DOHH2 (cell line): ENCODE data around the gene OPN4.

Experiments used
- H3F3A ChIP-seq: fragments of 200-600 bp; sonication (generic), shearing (Covaris generic); 2 replicates; pipeline ENCODE4 v1.6.0; 2016; ENCODE audit warnings: antibody characterized with exemption, mild to moderate bottlenecking; ENCODE audit not compliant: control insufficient read depth, insufficient read depth
- H3K27ac ChIP-seq: fragments of 200-600 bp; sonication (generic); 2 replicates; pipeline ENCODE4 v1.5.1; 2014; ENCODE audit warnings: low read depth, mild to moderate bottlenecking, low read length, moderate library complexity
- H3K27me3 ChIP-seq: fragments of 200-600 bp; sonication (generic); 2 replicates; pipeline ENCODE4 v1.6.1; 2014; ENCODE audit warnings: mild to moderate bottlenecking, low read length, mixed read lengths; ENCODE audit not compliant: control insufficient read depth
- H3K36me3 ChIP-seq: fragments of 200-600 bp; sonication (generic); 2 replicates; pipeline ENCODE4 v1.6.1; 2014; ENCODE audit warnings: mild to moderate bottlenecking, low read length, moderate library complexity, mixed read lengths; ENCODE audit not compliant: control insufficient read depth
- H3K4me1 ChIP-seq: fragments of 200-600 bp; sonication (generic); 2 replicates; pipeline ENCODE4 v1.6.1; 2014; ENCODE audit warnings: mild to moderate bottlenecking, low read length, mixed read lengths; ENCODE audit not compliant: control insufficient read depth
- H3K4me2 ChIP-seq: fragments of 200-600 bp; sonication (generic); 2 replicates; pipeline ENCODE4 v1.6.0; 2014; ENCODE audit warnings: mild to moderate bottlenecking, low read length, moderate library complexity
- H3K4me3 ChIP-seq: fragments of 200-600 bp; sonication (generic); 2 replicates; pipeline ENCODE4 v1.5.1; 2014; ENCODE audit warnings: mild to moderate bottlenecking, low read length, mixed read lengths
- H3K79me2 ChIP-seq: fragments of 200-600 bp; sonication (generic); 2 replicates; pipeline ENCODE4 v1.6.1; 2014; ENCODE audit warnings: mild to moderate bottlenecking, low read length, mixed read lengths; ENCODE audit not compliant: control insufficient read depth
- H3K9me2 ChIP-seq: fragments of 200-600 bp; sonication (generic); replicated peaks from 2 replicates; pipeline ENCODE4 v1.6.1; 2014; ENCODE audit warnings: mild to moderate bottlenecking, low read length, mixed read lengths; ENCODE audit not compliant: control insufficient read depth
- H3K9me3 ChIP-seq: fragments of 200-600 bp; sonication (generic); 2 replicates; pipeline ENCODE4 v1.6.1; 2014; ENCODE audit warnings: antibody characterized with exemption, low read length, mixed read lengths; ENCODE audit not compliant: control insufficient read depth, insufficient read depth
- H4K20me1 ChIP-seq: fragments of 200-600 bp; sonication (generic); 2 replicates; pipeline ENCODE4 v1.6.0; 2014; ENCODE audit warnings: low read depth, mild to moderate bottlenecking, antibody characterized with exemption, low read length, moderate library complexity; ENCODE audit not compliant: control insufficient read depth, insufficient read depth
- EZH2phosphoT487 ChIP-seq: fragments of 200-600 bp; sonication (generic); IDR thresholded peaks from 2 replicates; pipeline ENCODE4 v1.6.1; 2017; ENCODE audit warnings: borderline replicate concordance, mild to moderate bottlenecking, antibody characterized with exemption, low read length, moderate library complexity, mixed read lengths
- TF ChIP-seq, protein P1 (sequence below): fragments of 200-600 bp; sonication (generic); IDR thresholded peaks from one replicate; pipeline ENCODE4 v1.5.1; 2014; ENCODE audit warnings: antibody characterized with exemption, mild to moderate bottlenecking, low read depth, low read length; ENCODE audit not compliant: poor library complexity, severe bottlenecking

The OPN4 gene

DNA sequence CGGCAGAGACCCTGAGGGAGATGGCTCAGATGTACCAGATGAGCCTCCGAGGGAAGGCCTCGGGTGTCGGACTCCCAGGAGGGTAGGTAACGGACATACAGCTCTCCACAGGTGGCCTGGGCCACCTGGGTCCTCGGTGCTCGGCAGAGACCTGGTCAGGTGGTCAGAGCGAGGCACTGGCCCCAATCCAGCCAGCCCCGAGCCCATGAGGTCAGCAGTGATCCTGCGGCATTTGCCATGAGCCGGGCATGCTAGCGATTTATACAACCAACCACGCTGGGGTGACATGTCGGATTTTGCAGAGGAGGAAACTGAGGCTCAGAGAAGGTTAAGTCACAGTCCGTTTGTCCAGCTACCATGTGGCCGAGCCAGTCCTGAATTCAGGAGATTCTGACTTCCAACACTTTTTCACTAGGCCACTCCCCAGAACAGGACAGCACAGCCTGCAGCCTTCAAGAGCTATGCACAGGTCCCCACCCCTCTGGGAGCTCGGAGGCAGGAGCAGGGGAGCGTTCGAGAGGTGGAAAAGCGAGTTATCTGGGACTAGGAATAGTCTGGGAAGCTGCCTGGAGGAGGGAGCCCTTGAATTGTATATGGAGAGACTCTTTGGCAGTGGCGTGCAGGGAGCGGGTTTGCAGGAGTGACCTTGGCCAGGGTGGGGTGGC, 27.5 kb downstream of the OPN4 start:
- Histone ChIP-seq H3K4me3 (no peak overlapping the region), H3K4me1 (no peaks in the 10 kb centered on the region), H3K9me3 (no peaks in the 10 kb centered on the region), H3F3A (no peaks in the 10 kb centered on the region), H3K27ac (no peak overlapping the region), H3K79me2 (no peaks in the 10 kb centered on the region), H3K36me3 (no peaks in the 10 kb centered on the region), H3K4me2 (no peak overlapping the region), H3K9me2 (no peaks in the 10 kb centered on the region), H3K27me3 (no peaks in the 10 kb centered on the region; the same call in 1 of the 2 replicates), H4K20me1 (no peaks in the 10 kb centered on the region)
- TF ChIP-seq, protein P1, sequence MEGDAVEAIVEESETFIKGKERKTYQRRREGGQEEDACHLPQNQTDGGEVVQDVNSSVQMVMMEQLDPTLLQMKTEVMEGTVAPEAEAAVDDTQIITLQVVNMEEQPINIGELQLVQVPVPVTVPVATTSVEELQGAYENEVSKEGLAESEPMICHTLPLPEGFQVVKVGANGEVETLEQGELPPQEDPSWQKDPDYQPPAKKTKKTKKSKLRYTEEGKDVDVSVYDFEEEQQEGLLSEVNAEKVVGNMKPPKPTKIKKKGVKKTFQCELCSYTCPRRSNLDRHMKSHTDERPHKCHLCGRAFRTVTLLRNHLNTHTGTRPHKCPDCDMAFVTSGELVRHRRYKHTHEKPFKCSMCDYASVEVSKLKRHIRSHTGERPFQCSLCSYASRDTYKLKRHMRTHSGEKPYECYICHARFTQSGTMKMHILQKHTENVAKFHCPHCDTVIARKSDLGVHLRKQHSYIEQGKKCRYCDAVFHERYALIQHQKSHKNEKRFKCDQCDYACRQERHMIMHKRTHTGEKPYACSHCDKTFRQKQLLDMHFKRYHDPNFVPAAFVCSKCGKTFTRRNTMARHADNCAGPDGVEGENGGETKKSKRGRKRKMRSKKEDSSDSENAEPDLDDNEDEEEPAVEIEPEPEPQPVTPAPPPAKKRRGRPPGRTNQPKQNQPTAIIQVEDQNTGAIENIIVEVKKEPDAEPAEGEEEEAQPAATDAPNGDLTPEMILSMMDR: no peak
- TF ChIP-seq EZH2phosphoT487: no peak

DNA sequence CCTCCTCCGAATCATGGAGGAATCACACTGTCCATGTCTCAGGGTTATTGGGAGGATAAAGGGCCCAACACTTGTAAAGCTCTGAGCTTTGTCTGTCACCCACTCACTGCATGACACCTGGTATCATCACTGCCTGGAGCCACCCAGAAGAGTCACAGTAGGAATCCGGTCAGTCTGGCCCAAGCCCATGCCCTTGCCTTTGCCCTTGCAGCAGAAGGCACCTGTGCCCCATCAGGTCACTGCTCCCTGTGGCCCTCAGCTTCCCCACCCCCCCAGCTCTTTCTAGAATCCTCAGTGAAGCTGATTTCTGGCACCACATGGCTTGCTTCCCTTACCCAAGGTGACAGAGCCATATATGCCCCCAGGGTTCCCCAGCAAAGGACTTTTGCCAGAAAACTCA, 28.3 kb downstream of the OPN4 start:
- Histone ChIP-seq H3K4me1 (no peaks in the 10 kb centered on the region), H3K9me2 (no peaks in the 10 kb centered on the region), H3K27ac (no peak overlapping the region), H3K9me3 (no peaks in the 10 kb centered on the region), H3K27me3 (no peaks in the 10 kb centered on the region; the same call in 1 of the 2 replicates), H3F3A (no peaks in the 10 kb centered on the region), H3K79me2 (no peaks in the 10 kb centered on the region), H4K20me1 (no peaks in the 10 kb centered on the region), H3K36me3 (no peaks in the 10 kb centered on the region), H3K4me2 (no peak overlapping the region), H3K4me3 (no peak overlapping the region)
- no peak for TF ChIP-seq EZH2phosphoT487
- TF ChIP-seq, protein P1: no peak

DNA sequence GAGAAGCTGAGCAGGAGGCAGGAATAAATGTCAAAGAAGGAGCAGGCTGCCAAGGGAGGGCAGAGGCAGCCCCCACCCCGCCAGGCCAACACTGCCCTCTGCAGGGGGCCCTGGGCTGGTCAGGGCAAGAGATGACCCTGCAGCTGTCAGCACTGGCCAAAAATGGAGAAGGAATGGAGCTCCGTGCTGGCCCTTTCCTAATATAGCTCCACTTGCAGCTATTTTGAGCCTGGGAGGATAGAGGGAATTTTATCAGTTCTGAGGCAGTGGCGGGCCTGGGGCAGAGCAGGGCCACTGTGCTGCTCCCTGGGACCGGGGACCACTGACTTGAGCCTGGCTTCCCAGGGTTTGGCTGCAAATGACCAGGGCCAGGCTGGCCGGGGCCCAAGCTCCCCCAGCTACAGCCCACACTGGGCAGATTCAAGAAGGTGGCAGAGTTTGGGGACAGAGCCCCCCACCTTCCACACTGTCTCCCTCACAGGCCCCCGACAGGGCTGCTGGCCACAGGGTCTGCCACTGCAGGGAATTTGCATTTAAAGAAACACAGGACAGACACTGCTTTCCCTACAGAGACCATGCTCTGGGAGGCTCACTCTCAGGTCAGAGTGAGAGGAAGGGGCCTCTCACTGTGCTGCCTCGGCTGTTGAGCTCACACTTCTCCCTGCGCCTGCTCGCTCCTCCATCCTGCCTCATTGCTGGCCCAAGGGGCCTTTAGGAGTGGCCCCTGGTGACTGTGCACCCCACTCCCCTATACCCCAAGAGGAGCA, 30.2 kb downstream of the OPN4 start:
- no peaks in the 10 kb centered on the region; the same call in 1 of the 2 replicates for H3K27me3 ChIP-seq

More for the DNA sequence above, 30.2 kb downstream of the OPN4 start:
- Histone ChIP-seq H3K36me3 (no peaks in the 10 kb centered on the region), H3K4me3 (no peak overlapping the region), H3K4me1 (peaks cover 2% of the 10 kb centered on the region; the same call in 1 of the 2 replicates), H3K9me2 (no peaks in the 10 kb centered on the region), H3F3A (no peaks in the 10 kb centered on the region), H4K20me1 (no peaks in the 10 kb centered on the region), H3K4me2 (no peak overlapping the region), H3K9me3 (no peaks in the 10 kb centered on the region), H3K27ac (no peak overlapping the region), H3K79me2 (no peaks in the 10 kb centered on the region)
- TF ChIP-seq EZH2phosphoT487: no peak
- TF ChIP-seq, protein P1: no peak
